SK-N-SH treated with all-trans-retinoic acid at 6 μM for 48 hours (cell line): Measurements from ENCODE around the gene LHFPL2.

Experiments used
- ATAC-seq: fragments of 200-7000 bp; cut with Tn5 transposase; 3 replicates; pipeline ENCODE4 v1.9.1; 2020; ENCODE audit warnings: mild to moderate bottlenecking, moderate library complexity
- ARNTL ChIP-seq: fragments of 450-650 bp; formaldehyde crosslinking; IDR thresholded peaks from 2 replicates; pipeline ENCODE4 v1.5.0; 2020; ENCODE audit warnings: low read depth, mild to moderate bottlenecking, moderate library complexity, borderline replicate concordance
- BACH2 ChIP-seq: fragments of 250-450 bp; sonication (Bioruptor Pico); IDR thresholded peaks from 2 replicates; pipeline ENCODE4 v1.9.0; 2021; ENCODE audit warnings: mild to moderate bottlenecking, borderline replicate concordance
- CSDC2 ChIP-seq: fragments of 250-450 bp; sonication (Bioruptor Pico); IDR thresholded peaks from 2 replicates; pipeline ENCODE4 v1.5.0; 2020; ENCODE audit warnings: mild to moderate bottlenecking, moderate library complexity
- ESRRG ChIP-seq: fragments of 250-450 bp; sonication (Bioruptor Pico); IDR thresholded peaks from 2 replicates; pipeline ENCODE4 v1.6.1; 2021; ENCODE audit warnings: mild to moderate bottlenecking
- GLIS3 ChIP-seq: fragments of 250-450 bp; sonication (Bioruptor Pico); IDR thresholded peaks from 2 replicates; pipeline ENCODE4 v1.5.0; 2020; ENCODE audit warnings: mild to moderate bottlenecking, moderate library complexity
- ISL1 ChIP-seq: fragments of 250-450 bp; sonication (Bioruptor Pico); IDR thresholded peaks from 2 replicates; pipeline ENCODE4 v2.1.2; 2022; ENCODE audit warnings: mild to moderate bottlenecking, moderate library complexity
- OSR1 ChIP-seq: fragments of 250-450 bp; sonication (Bioruptor Pico); IDR thresholded peaks from 2 replicates; pipeline ENCODE4 v1.8.0; 2022; ENCODE audit warnings: moderate library complexity, mild to moderate bottlenecking, inconsistent platforms
- RARB ChIP-seq: fragments of 250-450 bp; sonication (Bioruptor Pico); IDR thresholded peaks from 2 replicates; pipeline ENCODE4 v1.8.0; 2021; ENCODE audit warnings: mild to moderate bottlenecking, moderate library complexity
- SNAI2 ChIP-seq: fragments of 250-450 bp; sonication (Bioruptor Pico); IDR thresholded peaks from 2 replicates; pipeline ENCODE4 v1.5.0; 2020; ENCODE audit warnings: mild to moderate bottlenecking, moderate library complexity
- TOX ChIP-seq: fragments of 250-450 bp; sonication (Bioruptor Pico); IDR thresholded peaks from 2 replicates; pipeline ENCODE4 v1.8.0; 2021; ENCODE audit warnings: mild to moderate bottlenecking, moderate library complexity, borderline replicate concordance
- ZC3H10 ChIP-seq: fragments of 250-450 bp; sonication (Bioruptor Pico); IDR thresholded peaks from 2 replicates; pipeline ENCODE4 v1.5.1; 2021; ENCODE audit warnings: mild to moderate bottlenecking, moderate library complexity
- ZFP3 ChIP-seq: fragments of 250-450 bp; sonication (Bioruptor Pico); IDR thresholded peaks from 2 replicates; pipeline ENCODE4 v1.5.0; 2020; ENCODE audit warnings: mild to moderate bottlenecking, moderate library complexity
- ZFP30 ChIP-seq: fragments of 450-650 bp; formaldehyde crosslinking; IDR thresholded peaks from 2 replicates; pipeline ENCODE4 v1.5.0; 2022; ENCODE audit warnings: mild to moderate bottlenecking, moderate library complexity
- ZNF565 ChIP-seq: fragments of 450-650 bp; formaldehyde crosslinking; conservative IDR thresholded peaks from 2 replicates; pipeline ENCODE4 v1.5.0; 2020; ENCODE audit warnings: low read depth, mild to moderate bottlenecking, moderate library complexity
- ZNF70 ChIP-seq: fragments of 450-650 bp; formaldehyde crosslinking; IDR thresholded peaks from 2 replicates; pipeline ENCODE4 v1.5.0; 2020; ENCODE audit warnings: mild to moderate bottlenecking, moderate library complexity
- ZNF8 ChIP-seq: fragments of 450-650 bp; formaldehyde crosslinking; IDR thresholded peaks from 2 replicates; pipeline ENCODE4 v1.5.0; 2020; ENCODE audit warnings: mild to moderate bottlenecking, moderate library complexity
- TF ChIP-seq, protein P1 (sequence below): fragments of 250-450 bp; sonication (Bioruptor Pico); IDR thresholded peaks from 2 replicates; pipeline ENCODE4 v1.5.1; 2020; ENCODE audit warnings: low read depth, mild to moderate bottlenecking, moderate library complexity
- TF ChIP-seq, protein P2 (sequence below): fragments of 250-450 bp; sonication (Bioruptor Pico); IDR thresholded peaks from 2 replicates; pipeline ENCODE4 v1.8.0; 2020; ENCODE audit warnings: mild to moderate bottlenecking, moderate library complexity, borderline replicate concordance
- TF ChIP-seq, protein P3 (sequence below): fragments of 250-450 bp; sonication (Bioruptor Pico); IDR thresholded peaks from 2 replicates; pipeline ENCODE4 v1.5.1; 2021; ENCODE audit warnings: mild to moderate bottlenecking, moderate library complexity
- TF ChIP-seq, protein P4 (sequence below): fragments of 250-450 bp; sonication (Bioruptor Pico); IDR thresholded peaks from 2 replicates; pipeline ENCODE4 v1.8.0; 2021; ENCODE audit warnings: low read depth, mild to moderate bottlenecking, moderate library complexity, borderline replicate concordance

Gene LHFPL2

DNA sequence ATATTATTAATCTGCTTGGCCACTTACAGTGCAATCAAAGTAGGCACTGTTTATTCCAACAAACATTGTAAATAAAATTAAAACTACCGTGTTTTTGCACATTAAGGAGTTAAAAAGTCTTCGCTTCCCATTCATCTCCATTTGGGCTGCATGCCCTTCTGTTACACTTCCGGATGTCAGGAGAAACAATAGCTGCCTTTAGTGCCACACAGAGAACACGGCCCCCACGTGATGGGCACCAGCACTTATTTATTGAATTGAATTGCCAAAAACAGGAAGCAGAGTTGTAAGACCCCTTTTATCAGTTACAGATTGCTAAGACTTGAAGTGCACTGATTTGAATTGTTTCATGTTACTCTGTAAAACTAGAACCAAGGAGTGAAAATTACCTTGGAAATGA is 80.4 kb downstream of the LHFPL2 start:
- ATAC-seq: no peak
- TF ChIP-seq SNAI2 (CRISPR knock-in tag) (no peak), ZC3H10 (CRISPR knock-in tag) (no peak), ZFP30 (CRISPR knock-in tag) (no peak), RARB (CRISPR knock-in tag) (no peak), ZNF565 (no peak), ZNF8 (CRISPR knock-in tag) (no peak), BACH2 (CRISPR knock-in tag) (no peak), GLIS3 (CRISPR knock-in tag) (no peak), TOX (CRISPR knock-in tag) (no peak), ARNTL (CRISPR knock-in tag) (no peak), OSR1 (CRISPR knock-in tag) (no peak), CSDC2 (no peak), ISL1 (no peak), ZNF70 (CRISPR knock-in tag) (no peak), ZFP3 (no peak)
- TF ChIP-seq, protein P1, sequence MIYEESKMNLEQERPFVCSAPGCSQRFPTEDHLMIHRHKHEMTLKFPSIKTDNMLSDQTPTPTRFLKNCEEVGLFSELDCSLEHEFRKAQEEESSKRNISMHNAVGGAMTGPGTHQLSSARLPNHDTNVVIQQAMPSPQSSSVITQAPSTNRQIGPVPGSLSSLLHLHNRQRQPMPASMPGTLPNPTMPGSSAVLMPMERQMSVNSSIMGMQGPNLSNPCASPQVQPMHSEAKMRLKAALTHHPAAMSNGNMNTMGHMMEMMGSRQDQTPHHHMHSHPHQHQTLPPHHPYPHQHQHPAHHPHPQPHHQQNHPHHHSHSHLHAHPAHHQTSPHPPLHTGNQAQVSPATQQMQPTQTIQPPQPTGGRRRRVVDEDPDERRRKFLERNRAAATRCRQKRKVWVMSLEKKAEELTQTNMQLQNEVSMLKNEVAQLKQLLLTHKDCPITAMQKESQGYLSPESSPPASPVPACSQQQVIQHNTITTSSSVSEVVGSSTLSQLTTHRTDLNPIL (CRISPR knock-in tag): no peak
- TF ChIP-seq, protein P2, sequence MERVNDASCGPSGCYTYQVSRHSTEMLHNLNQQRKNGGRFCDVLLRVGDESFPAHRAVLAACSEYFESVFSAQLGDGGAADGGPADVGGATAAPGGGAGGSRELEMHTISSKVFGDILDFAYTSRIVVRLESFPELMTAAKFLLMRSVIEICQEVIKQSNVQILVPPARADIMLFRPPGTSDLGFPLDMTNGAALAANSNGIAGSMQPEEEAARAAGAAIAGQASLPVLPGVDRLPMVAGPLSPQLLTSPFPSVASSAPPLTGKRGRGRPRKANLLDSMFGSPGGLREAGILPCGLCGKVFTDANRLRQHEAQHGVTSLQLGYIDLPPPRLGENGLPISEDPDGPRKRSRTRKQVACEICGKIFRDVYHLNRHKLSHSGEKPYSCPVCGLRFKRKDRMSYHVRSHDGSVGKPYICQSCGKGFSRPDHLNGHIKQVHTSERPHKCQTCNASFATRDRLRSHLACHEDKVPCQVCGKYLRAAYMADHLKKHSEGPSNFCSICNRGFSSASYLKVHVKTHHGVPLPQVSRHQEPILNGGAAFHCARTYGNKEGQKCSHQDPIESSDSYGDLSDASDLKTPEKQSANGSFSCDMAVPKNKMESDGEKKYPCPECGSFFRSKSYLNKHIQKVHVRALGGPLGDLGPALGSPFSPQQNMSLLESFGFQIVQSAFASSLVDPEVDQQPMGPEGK (CRISPR knock-in tag): no peak
- TF ChIP-seq, protein P3, sequence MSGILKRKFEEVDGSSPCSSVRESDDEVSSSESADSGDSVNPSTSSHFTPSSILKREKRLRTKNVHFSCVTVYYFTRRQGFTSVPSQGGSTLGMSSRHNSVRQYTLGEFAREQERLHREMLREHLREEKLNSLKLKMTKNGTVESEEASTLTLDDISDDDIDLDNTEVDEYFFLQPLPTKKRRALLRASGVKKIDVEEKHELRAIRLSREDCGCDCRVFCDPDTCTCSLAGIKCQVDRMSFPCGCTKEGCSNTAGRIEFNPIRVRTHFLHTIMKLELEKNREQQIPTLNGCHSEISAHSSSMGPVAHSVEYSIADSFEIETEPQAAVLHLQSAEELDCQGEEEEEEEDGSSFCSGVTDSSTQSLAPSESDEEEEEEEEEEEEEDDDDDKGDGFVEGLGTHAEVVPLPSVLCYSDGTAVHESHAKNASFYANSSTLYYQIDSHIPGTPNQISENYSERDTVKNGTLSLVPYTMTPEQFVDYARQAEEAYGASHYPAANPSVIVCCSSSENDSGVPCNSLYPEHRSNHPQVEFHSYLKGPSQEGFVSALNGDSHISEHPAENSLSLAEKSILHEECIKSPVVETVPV (CRISPR knock-in tag): no peak
- TF ChIP-seq, protein P4, sequence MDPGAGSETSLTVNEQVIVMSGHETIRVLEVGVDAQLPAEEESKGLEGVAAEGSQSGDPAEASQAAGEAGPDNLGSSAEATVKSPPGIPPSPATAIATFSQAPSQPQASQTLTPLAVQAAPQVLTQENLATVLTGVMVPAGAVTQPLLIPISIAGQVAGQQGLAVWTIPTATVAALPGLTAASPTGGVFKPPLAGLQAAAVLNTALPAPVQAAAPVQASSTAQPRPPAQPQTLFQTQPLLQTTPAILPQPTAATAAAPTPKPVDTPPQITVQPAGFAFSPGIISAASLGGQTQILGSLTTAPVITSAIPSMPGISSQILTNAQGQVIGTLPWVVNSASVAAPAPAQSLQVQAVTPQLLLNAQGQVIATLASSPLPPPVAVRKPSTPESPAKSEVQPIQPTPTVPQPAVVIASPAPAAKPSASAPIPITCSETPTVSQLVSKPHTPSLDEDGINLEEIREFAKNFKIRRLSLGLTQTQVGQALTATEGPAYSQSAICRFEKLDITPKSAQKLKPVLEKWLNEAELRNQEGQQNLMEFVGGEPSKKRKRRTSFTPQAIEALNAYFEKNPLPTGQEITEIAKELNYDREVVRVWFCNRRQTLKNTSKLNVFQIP: no peak

DNA sequence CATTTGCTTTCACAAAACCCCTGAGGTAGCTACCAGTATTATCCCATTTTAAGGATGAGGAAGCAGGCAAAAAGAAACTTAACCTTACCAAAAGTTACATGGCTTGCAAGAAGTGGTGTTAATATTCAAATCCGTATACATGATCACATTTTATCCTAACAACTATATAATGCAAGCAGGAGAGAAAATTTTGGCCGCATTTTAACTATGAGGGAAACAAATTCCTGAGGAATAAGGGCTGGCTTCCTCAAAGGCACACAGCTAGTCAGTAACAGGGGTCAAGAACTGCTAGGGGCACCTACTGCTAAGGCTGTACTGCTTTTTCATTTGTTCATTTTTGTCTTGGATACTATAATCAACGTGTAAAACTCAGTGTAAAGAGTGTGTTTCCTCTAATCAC is 81.0 kb downstream of the LHFPL2 start:
- no peak for ATAC-seq
- TF ChIP-seq, protein P1 (CRISPR knock-in tag): no peak
- TF ChIP-seq ESRRG (CRISPR knock-in tag) (no peak), OSR1 (CRISPR knock-in tag) (no peak)

DNA sequence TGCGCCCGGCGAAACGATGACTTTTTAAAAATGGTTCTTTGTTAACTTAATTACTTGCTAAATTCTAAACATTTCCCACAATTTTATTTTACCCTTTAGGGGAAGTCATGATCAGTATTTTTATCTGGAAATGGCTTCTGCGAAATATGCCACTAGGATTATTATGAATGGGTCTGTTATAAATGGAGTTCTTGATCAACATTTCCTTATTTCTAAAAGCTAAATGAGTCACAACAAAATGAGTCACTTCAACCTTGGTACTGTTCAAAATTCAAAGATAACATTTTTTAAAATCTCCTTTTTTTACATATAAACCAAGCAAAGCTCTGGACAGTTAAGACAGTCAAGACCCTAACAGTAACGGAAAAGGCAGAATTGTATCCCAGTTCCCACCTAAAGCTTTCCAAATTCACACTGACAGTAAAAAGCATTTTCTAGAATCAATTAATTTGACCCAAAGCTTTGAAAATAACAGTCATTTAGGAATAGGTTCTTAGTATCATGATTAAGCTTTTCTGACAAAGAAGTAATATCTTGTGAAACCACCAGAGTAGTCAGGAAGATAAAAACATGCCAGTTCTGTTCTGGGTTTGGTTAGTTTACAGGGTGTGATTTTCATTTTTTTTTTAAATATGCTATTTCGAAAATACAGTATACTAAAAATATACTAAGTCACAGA is 81.7 kb downstream of the LHFPL2 start:
- peak; percentile 4; the same call in 1 of the 3 replicates for ATAC-seq

More for the DNA sequence above, 81.7 kb downstream of the LHFPL2 start:
- TF ChIP-seq, protein P1 (CRISPR knock-in tag): no peak
- peak; percentile 37; the same call in 1 of the 2 replicates for TF ChIP-seq ISL1
